KOPT-K1 (cell line): ENCODE data around the gene DDX31.

Source experiments
- H3K27ac ChIP-seq: fragments of 200-600 bp; sonication (generic); 2 replicates; pipeline ENCODE4 v1.5.1; 2016; ENCODE audit warnings: antibody characterized with exemption, mild to moderate bottlenecking, low read depth, low read length; ENCODE audit not compliant: poor library complexity, severe bottlenecking
- H3K36me3 ChIP-seq: fragments of 200-600 bp; sonication (generic); 2 replicates; pipeline ENCODE4 v1.5.1; 2017; ENCODE audit warnings: antibody characterized with exemption, mild to moderate bottlenecking, low read length, moderate library complexity; ENCODE audit not compliant: insufficient read depth
- H3K9me3 ChIP-seq: fragments of 200-600 bp; sonication (generic); 2 replicates; pipeline ENCODE4 v1.5.1; 2017; ENCODE audit warnings: antibody characterized with exemption, low read length, mild to moderate bottlenecking; ENCODE audit not compliant: insufficient read depth, poor library complexity, severe bottlenecking

The DDX31 gene

GRCh38 chr9:132662152-132662945 is 7.4 kb downstream of the DDX31 start:
- H3K27ac ChIP-seq, result no peak overlapping the region
- H3K9me3 ChIP-seq, result no peaks in the 10 kb centered on the region
- peaks cover 74% of the 10 kb centered on the region for H3K36me3 ChIP-seq

- Histone ChIP-seq H3K36me3 (peaks cover 95% of the 10 kb centered on the region), H3K9me3 (no peaks in the 10 kb centered on the region), H3K27ac (no peak overlapping the region)
Observed at GRCh38 chr9:132656299-132656698, 13.5 kb downstream of the DDX31 start.

GRCh38 chr9:132651259-132651658 is 18.5 kb downstream of the DDX31 start:
- Histone ChIP-seq H3K9me3 (no peaks in the 10 kb centered on the region), H3K36me3 (peaks cover 94% of the 10 kb centered on the region), H3K27ac (no peak overlapping the region)

GRCh38 chr9:132648685-132649084 is 21.1 kb downstream of the DDX31 start:
- Histone ChIP-seq H3K9me3 (no peaks in the 10 kb centered on the region), H3K36me3 (peaks cover 98% of the 10 kb centered on the region), H3K27ac (no peak overlapping the region)

GRCh38 chr9:132648283-132648682 is 21.5 kb downstream of the DDX31 start:
- Histone ChIP-seq H3K27ac (no peak overlapping the region), H3K9me3 (no peaks in the 10 kb centered on the region), H3K36me3 (peaks cover 98% of the 10 kb centered on the region)

GRCh38 chr9:132647806-132648205 is 22.0 kb downstream of the DDX31 start:
- no peak overlapping the region for H3K27ac ChIP-seq

GRCh38 chr9:132647355-132647754 is 22.4 kb downstream of the DDX31 start:
- peaks cover 98% of the 10 kb centered on the region for H3K36me3 ChIP-seq
- no peak overlapping the region for H3K27ac ChIP-seq
- H3K9me3 ChIP-seq, result no peaks in the 10 kb centered on the region

More at GRCh38 chr9:132647806-132648205, 22.0 kb downstream of the DDX31 start:
- H3K36me3 ChIP-seq, result peaks cover 99% of the 10 kb centered on the region
- H3K9me3 ChIP-seq, result no peaks in the 10 kb centered on the region

- H3K9me3 ChIP-seq, result no peaks in the 10 kb centered on the region
- H3K36me3 ChIP-seq, result peaks cover 97% of the 10 kb centered on the region
- H3K27ac ChIP-seq, result no peak overlapping the region
Observed at GRCh38 chr9:132646726-132647125, 23.1 kb downstream of the DDX31 start.

- Histone ChIP-seq H3K27ac (no peak overlapping the region), H3K36me3 (peaks cover 99% of the 10 kb centered on the region)
Observed at GRCh38 chr9:132645711-132646110, 24.1 kb downstream of the DDX31 start.

GRCh38 chr9:132645306-132645705 is 24.5 kb downstream of the DDX31 start:
- peaks cover 99% of the 10 kb centered on the region for H3K36me3 ChIP-seq
- H3K9me3 ChIP-seq, result no peaks in the 10 kb centered on the region
- H3K27ac ChIP-seq, result no peak overlapping the region

More at GRCh38 chr9:132645711-132646110, 24.1 kb downstream of the DDX31 start:
- no peaks in the 10 kb centered on the region for H3K9me3 ChIP-seq

- H3K27ac ChIP-seq, result no peak overlapping the region
- peaks cover 99% of the 10 kb centered on the region for H3K36me3 ChIP-seq
- no peaks in the 10 kb centered on the region for H3K9me3 ChIP-seq
Observed at GRCh38 chr9:132644251-132644650, 25.5 kb downstream of the DDX31 start.

GRCh38 chr9:132641216-132641615 is 28.6 kb downstream of the DDX31 start:
- Histone ChIP-seq H3K36me3 (peaks cover 99% of the 10 kb centered on the region), H3K27ac (no peak overlapping the region), H3K9me3 (no peaks in the 10 kb centered on the region)

GRCh38 chr9:132639322-132639721 is 30.5 kb downstream of the DDX31 start:
- no peak overlapping the region for H3K27ac ChIP-seq
- H3K9me3 ChIP-seq, result no peaks in the 10 kb centered on the region
- peaks cover 86% of the 10 kb centered on the region for H3K36me3 ChIP-seq

- peaks cover 76% of the 10 kb centered on the region for H3K36me3 ChIP-seq
- no peaks in the 10 kb centered on the region for H3K9me3 ChIP-seq
- no peak overlapping the region for H3K27ac ChIP-seq
Observed at GRCh38 chr9:132638240-132638639, 31.5 kb downstream of the DDX31 start.

- Histone ChIP-seq H3K27ac (no peak overlapping the region), H3K36me3 (peaks cover 74% of the 10 kb centered on the region), H3K9me3 (no peaks in the 10 kb centered on the region)
Observed at GRCh38 chr9:132637801-132638200, 32.0 kb downstream of the DDX31 start.

- no peaks in the 10 kb centered on the region for H3K9me3 ChIP-seq
Observed at GRCh38 chr9:132637351-132637750, 32.4 kb downstream of the DDX31 start.

More at GRCh38 chr9:132637351-132637750, 32.4 kb downstream of the DDX31 start:
- Histone ChIP-seq H3K27ac (no peak overlapping the region), H3K36me3 (peaks cover 74% of the 10 kb centered on the region)
